Karpas-422 (cell line): ENCODE data around the gene INHBB. TPM values are rescaled to one million over a fixed set of nuclear protein-coding genes. Genes with fewer than 3 reads are reported as not detected.
"Not testable (repeated sequence)": the region's sequence is repeated elsewhere in the genome, so short reads cannot be mapped to it uniquely, and the experiment has no call there.

ENCODE experiments used
- DNase-seq: peaks from one replicate; pipeline ENCODE4 v3.0.0-alpha.2; 2015
- H2AFZ ChIP-seq: fragments of 200-600 bp; sonication (generic); 2 replicates; pipeline ENCODE4 v1.6.1; 2014; ENCODE audit warnings: antibody characterized with exemption, low read length, mixed read lengths
- H3K27ac ChIP-seq: fragments of 200-600 bp; sonication (generic); 2 replicates; pipeline ENCODE4 v1.5.1; 2014; ENCODE audit warnings: mild to moderate bottlenecking, low read length, moderate library complexity
- H3K27me3 ChIP-seq: fragments of 200-600 bp; sonication (generic); 2 replicates; pipeline ENCODE4 v1.6.1; 2014; ENCODE audit warnings: low read length, mixed read lengths
- H3K36me3 ChIP-seq: fragments of 200-600 bp; sonication (generic); 2 replicates; pipeline ENCODE4 v1.6.1; 2014; ENCODE audit warnings: low read length, mixed read lengths; ENCODE audit not compliant: insufficient read depth
- H3K4me1 ChIP-seq: fragments of 200-600 bp; sonication (generic); 2 replicates; pipeline ENCODE4 v1.6.1; 2014; ENCODE audit warnings: mild to moderate bottlenecking, low read length, mixed read lengths
- H3K4me2 ChIP-seq: fragments of 200-600 bp; sonication (generic); 2 replicates; pipeline ENCODE4 v1.6.1; 2014; ENCODE audit warnings: low read length, low read depth, mild to moderate bottlenecking; ENCODE audit not compliant: poor library complexity, severe bottlenecking
- H3K4me3 ChIP-seq: fragments of 200-600 bp; sonication (generic); 2 replicates; pipeline ENCODE4 v1.5.1; 2014; ENCODE audit warnings: mild to moderate bottlenecking, antibody characterized with exemption, low read length, mixed read lengths
- H3K79me2 ChIP-seq: fragments of 200-600 bp; sonication (generic); 2 replicates; pipeline ENCODE4 v1.6.1; 2014; ENCODE audit warnings: mild to moderate bottlenecking, low read length, mixed read lengths
- H3K9ac ChIP-seq: fragments of 200-600 bp; sonication (generic); 2 replicates; pipeline ENCODE4 v1.6.0; 2014; ENCODE audit warnings: low read length
- H3K9me2 ChIP-seq: fragments of 200-600 bp; sonication (generic), shearing (Covaris generic); replicated peaks from 2 replicates; pipeline ENCODE4 v1.6.0; 2014; ENCODE audit warnings: mild to moderate bottlenecking, low read length, moderate library complexity; ENCODE audit not compliant: insufficient read depth
- H3K9me3 ChIP-seq: fragments of 300-700, 200-600 bp; sonication (generic); 2 replicates; pipeline ENCODE4 v1.6.1; 2014; ENCODE audit warnings: low read length, mixed read lengths
- H4K20me1 ChIP-seq: fragments of 200-600 bp; sonication (generic); 2 replicates; pipeline ENCODE4 v1.6.1; 2014; ENCODE audit warnings: mild to moderate bottlenecking, antibody characterized with exemption, low read length, low read depth; ENCODE audit not compliant: insufficient read depth
- total RNA-seq: library from RNA; depleted of rRNA; stranded (reverse); fragments of >200 nt; shearing (Covaris generic); gene quantifications from 2 replicates; pipeline ENCODE4 v1.2.3, GENCODE V29; 2014; ENCODE audit warnings: low replicate concordance

The INHBB gene
- total RNA-seq, 1 experiment from 2014 or later = not detected

DNA sequence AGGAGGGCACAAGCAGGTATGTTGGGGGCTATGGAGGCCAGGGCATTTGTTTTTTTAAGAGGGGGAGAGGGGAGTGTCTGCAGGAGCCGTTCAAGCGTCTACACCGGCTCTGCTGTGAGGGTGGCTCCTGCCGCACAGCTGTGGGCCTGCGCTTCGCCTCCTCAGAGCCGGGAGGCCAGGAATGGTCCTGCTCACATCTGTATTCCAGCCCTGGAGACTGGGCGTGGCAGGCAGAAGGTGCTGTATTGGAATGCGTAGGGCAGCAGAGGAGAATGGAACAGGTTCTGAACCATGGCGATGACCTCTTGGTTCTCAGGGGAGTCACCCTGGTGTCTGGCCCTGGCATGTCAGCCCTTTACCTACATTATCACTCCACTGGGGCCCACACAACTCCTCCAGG is 26.8 kb upstream of the INHBB start:
- H3K79me2 ChIP-seq = no peaks in the 10 kb centered on the region
- no peak overlapping the region for H3K9ac ChIP-seq
- H3K27ac ChIP-seq = no peak overlapping the region
- H4K20me1 ChIP-seq = no peaks in the 10 kb centered on the region
- H3K9me3 ChIP-seq = no peaks in the 10 kb centered on the region
- H3K4me1 ChIP-seq = peaks cover 21% of the 10 kb centered on the region
- DNase-seq = no peak
- H3K36me3 ChIP-seq = no peaks in the 10 kb centered on the region
- H3K4me3 ChIP-seq = no peak overlapping the region
- H3K9me2 ChIP-seq = no peaks in the 10 kb centered on the region
- H3K4me2 ChIP-seq = no peak overlapping the region
- H3K27me3 ChIP-seq = no peaks in the 10 kb centered on the region
- H2AFZ ChIP-seq = no peak overlapping the region

DNA sequence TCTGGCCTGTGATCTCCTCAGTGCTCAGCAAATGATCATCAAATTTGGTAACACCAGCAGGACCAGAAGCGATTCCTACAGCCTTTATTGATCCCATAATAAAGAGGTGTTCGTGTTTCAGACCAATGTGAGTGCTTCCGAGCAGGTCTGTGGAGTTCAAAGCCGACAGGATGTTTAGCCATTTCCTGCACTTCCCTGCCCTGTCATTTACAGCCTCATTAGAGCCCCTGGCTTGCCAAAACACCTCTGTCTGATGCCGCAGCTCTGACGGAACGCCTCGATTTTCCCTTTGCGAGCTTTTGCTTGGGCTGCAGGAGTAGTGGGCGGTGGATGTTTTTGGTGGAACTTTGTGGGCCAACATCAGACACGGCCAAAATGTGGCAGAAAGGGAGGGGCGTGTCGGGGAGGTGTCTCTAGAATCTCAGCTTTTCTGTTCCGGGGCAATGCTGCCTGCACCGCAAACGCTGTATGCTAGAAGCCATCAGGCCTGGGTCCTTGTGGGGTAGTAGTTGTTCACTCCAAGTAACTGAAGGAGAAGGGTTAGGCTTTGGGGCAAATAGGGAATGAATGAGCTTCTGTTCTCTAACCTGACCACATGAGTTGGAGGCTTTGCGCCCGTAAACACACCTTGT is 26.1 kb upstream of the INHBB start:
- DNase-seq = no peak
- no peak overlapping the region for H3K4me3 ChIP-seq
- H3K9ac ChIP-seq = no peak overlapping the region
- no peaks in the 10 kb centered on the region for H3K9me2 ChIP-seq
- H2AFZ ChIP-seq = no peak overlapping the region
- no peak overlapping the region for H3K27ac ChIP-seq
- H3K4me2 ChIP-seq = no peak overlapping the region
- no peaks in the 10 kb centered on the region for H4K20me1 ChIP-seq
- no peaks in the 10 kb centered on the region for H3K27me3 ChIP-seq
- H3K79me2 ChIP-seq = no peaks in the 10 kb centered on the region
- no peaks in the 10 kb centered on the region for H3K9me3 ChIP-seq
- H3K36me3 ChIP-seq = no peaks in the 10 kb centered on the region
- peaks cover 16% of the 10 kb centered on the region for H3K4me1 ChIP-seq

DNA sequence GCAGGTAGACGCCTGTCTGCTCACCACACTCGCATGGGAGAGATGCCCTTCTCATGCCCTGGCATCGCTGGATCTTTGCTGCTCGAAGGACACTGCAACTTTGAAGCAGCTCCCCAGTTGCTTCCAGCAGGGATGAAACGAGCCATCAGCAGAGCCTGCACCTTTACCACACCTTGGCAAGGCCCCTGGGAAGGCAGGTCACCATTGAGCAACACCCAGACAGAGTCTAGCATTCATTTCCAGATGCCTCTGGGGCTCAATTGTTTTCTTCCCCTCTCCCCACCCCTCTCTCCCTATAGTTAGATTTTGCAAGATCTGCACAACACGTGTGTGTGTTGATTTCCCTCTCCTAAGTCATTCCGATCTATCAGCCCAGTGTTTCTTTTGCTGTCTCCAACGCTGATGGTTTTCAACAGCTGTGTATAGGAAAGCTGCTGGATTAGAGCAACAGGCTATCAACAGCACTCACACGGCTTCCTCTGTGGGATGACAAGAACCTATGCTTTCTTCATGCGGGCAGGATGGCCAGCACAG is 25.6 kb upstream of the INHBB start:
- H2AFZ ChIP-seq = no peak overlapping the region
- DNase-seq = no peak
- H3K9me3 ChIP-seq = no peaks in the 10 kb centered on the region
- H3K4me3 ChIP-seq = no peak overlapping the region
- no peaks in the 10 kb centered on the region for H4K20me1 ChIP-seq
- no peak overlapping the region for H3K4me2 ChIP-seq
- H3K4me1 ChIP-seq = peaks cover 12% of the 10 kb centered on the region
- H3K9ac ChIP-seq = no peak overlapping the region
- no peaks in the 10 kb centered on the region for H3K79me2 ChIP-seq
- H3K36me3 ChIP-seq = no peaks in the 10 kb centered on the region
- H3K27me3 ChIP-seq = no peaks in the 10 kb centered on the region
- no peaks in the 10 kb centered on the region for H3K9me2 ChIP-seq
- no peak overlapping the region for H3K27ac ChIP-seq

DNA sequence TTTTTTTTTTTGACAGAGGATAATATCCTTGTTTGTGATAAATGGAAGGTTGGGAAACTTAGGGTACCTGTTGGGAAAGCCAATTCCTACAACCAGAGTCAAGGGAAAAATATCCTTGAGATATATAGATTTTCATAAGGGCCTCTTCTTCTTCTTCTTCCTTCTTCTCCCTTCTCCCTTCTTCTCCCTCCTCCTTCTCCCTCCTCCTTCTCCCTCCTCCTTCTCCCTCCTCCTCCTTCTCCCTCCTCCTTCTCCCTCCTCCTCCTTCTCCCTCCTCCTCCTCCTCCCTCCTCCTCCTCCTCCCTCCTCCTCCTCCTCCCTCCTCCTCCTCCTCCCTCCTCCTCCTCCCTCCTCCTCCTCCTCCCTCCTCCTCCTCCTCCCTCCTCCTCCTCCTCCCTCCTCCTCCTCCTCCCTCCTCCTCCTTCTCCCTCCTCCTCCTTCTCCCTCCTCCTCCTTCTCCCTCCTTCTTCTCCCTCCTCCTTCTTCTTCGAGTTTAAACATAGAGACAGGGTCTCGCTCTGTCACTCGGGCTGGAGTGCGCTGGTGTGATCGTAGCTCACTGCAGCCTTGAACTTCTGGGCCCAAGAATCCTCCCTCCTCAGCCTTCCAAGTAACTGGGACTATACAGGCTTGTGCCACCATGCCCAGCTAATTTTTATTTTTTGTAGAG is 24.9 kb upstream of the INHBB start:
- not testable (repeated sequence) for H3K27me3 ChIP-seq, H3K4me1 ChIP-seq, H3K36me3 ChIP-seq, H3K4me2 ChIP-seq, DNase-seq, H3K4me3 ChIP-seq, H3K79me2 ChIP-seq, H3K27ac ChIP-seq, H3K9ac ChIP-seq, H3K9me2 ChIP-seq, H2AFZ ChIP-seq, H4K20me1 ChIP-seq, H3K9me3 ChIP-seq

DNA sequence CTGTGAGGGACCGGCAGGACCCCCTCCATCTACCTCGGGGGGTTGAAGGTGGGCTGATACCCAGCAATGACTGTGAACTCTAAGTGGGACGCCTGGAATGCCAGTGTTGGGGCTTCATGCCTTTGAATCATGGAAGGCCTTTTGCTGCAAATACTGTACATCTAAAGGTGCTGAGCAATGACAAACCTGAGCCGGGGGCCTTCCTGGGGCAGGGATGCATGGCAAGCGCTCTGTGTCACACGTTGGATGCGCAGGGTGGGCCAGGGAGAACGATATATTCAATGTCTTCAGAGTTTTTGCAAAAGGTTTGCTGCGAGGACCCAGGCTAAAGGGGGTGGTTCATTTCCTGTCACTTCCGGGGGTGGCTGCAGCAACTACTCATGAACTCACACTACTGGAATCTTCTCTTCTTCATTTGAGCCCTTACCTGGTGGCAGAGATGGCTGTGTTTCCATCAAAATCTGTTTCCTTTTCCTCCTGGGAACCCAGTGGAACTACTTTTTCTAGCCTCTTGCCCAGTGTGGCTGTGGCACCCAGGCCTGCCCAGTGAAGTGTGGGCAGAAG is 24.1 kb upstream of the INHBB start:
- Histone ChIP-seq H3K9me2 (no peaks in the 10 kb centered on the region), H3K36me3 (no peaks in the 10 kb centered on the region), H3K9ac (no peak overlapping the region), H3K27me3 (no peaks in the 10 kb centered on the region), H3K27ac (no peak overlapping the region), H3K4me2 (no peak overlapping the region), H3K79me2 (no peaks in the 10 kb centered on the region), H3K4me1 (peaks cover 15% of the 10 kb centered on the region), H4K20me1 (no peaks in the 10 kb centered on the region), H2AFZ (no peak overlapping the region), H3K4me3 (no peak overlapping the region), H3K9me3 (no peaks in the 10 kb centered on the region)
- no peak for DNase-seq

GRCh38 chr2:120322329-120322728 is 23.6 kb upstream of the INHBB start:
- no peaks in the 10 kb centered on the region for H4K20me1 ChIP-seq
- H3K36me3 ChIP-seq = no peaks in the 10 kb centered on the region
- H3K4me2 ChIP-seq = no peak overlapping the region
- H3K27ac ChIP-seq = no peak overlapping the region
- no peaks in the 10 kb centered on the region for H3K79me2 ChIP-seq
- no peak for DNase-seq
- no peak overlapping the region for H3K9ac ChIP-seq
- no peak overlapping the region for H2AFZ ChIP-seq
- H3K9me3 ChIP-seq = no peaks in the 10 kb centered on the region
- no peak overlapping the region for H3K4me3 ChIP-seq
- peaks cover 21% of the 10 kb centered on the region for H3K4me1 ChIP-seq
- H3K9me2 ChIP-seq = no peaks in the 10 kb centered on the region
- H3K27me3 ChIP-seq = no peaks in the 10 kb centered on the region

DNA sequence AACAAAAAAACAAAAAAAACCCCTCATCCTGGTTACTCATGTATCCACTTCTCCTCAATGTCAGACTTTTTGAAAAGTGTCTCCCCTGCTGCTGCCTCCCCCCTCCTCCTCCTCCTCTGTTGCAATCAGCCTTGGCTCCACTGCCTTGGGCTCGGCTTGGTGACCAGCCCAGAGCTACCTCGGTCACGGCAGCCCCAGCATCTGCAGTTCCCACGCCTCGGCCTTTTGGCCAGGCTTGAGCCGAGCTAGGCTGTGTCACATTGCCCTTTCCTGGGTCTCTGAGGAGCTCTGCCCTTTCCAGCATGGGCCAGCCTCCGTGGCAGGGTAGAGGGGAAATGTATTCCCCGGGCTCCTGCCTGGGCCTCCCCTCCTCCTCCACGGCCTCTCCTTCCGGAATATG is 22.7 kb upstream of the INHBB start:
- H3K9me3 ChIP-seq = no peaks in the 10 kb centered on the region
- H4K20me1 ChIP-seq = no peaks in the 10 kb centered on the region
- peaks cover 28% of the 10 kb centered on the region for H3K4me1 ChIP-seq
- H3K79me2 ChIP-seq = no peaks in the 10 kb centered on the region
- no peaks in the 10 kb centered on the region for H3K27me3 ChIP-seq
- H2AFZ ChIP-seq = no peak overlapping the region
- no peak overlapping the region for H3K4me2 ChIP-seq
- no peak overlapping the region for H3K9ac ChIP-seq
- no peaks in the 10 kb centered on the region for H3K9me2 ChIP-seq
- no peaks in the 10 kb centered on the region for H3K36me3 ChIP-seq
- no peak overlapping the region for H3K4me3 ChIP-seq
- no peak overlapping the region for H3K27ac ChIP-seq
- no peak for DNase-seq

- DNase-seq = no peak
- H3K4me3 ChIP-seq = no peak overlapping the region
- H3K27ac ChIP-seq = no peak overlapping the region
- no peak overlapping the region for H2AFZ ChIP-seq
- H3K9me2 ChIP-seq = no peaks in the 10 kb centered on the region
- no peak overlapping the region for H3K4me2 ChIP-seq
- no peak overlapping the region for H3K9ac ChIP-seq
- H4K20me1 ChIP-seq = no peaks in the 10 kb centered on the region
- no peaks in the 10 kb centered on the region for H3K79me2 ChIP-seq
- no peaks in the 10 kb centered on the region for H3K9me3 ChIP-seq
- H3K27me3 ChIP-seq = no peaks in the 10 kb centered on the region
- peaks cover 34% of the 10 kb centered on the region for H3K4me1 ChIP-seq
- no peaks in the 10 kb centered on the region for H3K36me3 ChIP-seq
Observed at GRCh38 chr2:120323807-120324399, 22.0 kb upstream of the INHBB start.
